EL (cell line): ENCODE results near the gene MT1M.

ENCODE experiments used
- DNase-seq: peaks from one replicate; pipeline ENCODE4 v3.0.0-alpha.2; 2016

MT1M gene

DNA sequence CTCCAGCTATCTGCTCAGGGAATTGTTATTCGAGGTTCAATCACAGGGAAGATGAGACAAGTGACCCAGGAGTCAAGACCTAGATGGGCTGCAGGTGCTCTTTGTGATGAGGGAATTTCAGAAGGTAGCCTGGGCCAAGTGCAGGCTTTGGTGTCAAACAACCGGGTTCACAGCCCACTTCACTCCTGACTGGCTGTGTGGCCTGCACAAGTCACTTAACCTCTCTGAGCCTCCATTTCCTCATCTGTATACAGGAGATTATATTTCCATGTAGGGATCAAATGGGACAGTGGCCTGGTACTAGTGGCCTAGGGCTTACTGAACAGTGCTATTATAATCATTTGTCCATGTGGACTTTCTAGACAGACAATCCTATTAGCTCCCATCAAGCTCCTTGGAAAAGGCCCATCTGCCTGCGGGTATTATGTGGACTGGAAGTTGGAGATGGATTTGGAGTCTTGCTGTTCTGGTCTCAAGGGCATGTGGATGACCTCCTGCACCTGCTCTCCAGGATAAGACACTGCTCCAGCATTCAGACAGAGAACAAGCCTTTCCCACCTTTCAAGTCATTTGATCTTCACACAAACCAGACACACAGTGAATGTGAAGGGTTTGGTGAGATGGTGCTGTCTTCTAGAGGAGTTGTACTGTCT lies 46.7 kb downstream of the MT1M start:
- DNase-seq, result no peak

GRCh38 chr16:56679818-56680217 lies 47.4 kb downstream of the MT1M start:
- no peak for DNase-seq

DNA sequence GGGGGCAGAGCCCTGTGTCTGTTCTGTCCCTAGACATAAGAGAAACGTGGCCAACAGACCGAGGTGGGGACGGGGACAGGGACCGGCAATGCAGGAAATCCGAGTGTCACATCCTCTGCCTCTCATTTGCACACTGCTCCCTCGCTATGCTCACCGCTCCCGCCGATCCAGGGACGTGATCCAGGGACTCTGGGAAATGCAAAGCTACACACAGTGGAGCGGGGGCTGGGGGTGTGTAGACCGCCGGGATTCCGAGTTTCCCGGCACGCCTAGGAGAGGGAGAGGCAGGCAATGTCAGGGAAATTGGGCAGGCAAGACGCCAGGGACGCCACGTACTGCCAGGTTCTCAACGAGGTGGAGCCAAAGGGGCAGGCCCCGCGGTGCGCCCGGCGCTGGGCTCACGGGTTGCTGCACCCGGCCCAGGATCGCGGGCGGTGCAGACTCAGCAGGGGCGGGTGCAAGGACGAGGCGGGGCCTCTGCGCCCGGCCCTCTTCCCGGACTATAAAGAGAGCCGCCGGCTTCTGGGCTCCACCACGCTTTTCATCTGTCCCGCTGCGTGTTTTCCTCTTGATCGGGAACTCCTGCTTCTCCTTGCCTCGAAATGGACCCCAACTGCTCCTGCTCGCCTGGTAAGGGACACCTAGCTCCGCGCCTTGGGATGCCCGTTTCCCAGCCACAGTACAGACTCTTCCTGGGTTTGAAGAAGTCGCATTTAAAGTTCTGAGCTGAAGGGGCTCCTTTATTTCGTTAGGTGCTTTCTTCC lies 49.7 kb downstream of the MT1M start, which contains the start of gene MT1X:
TSS of gene MT1X (plus strand) at position 532 of the 764 bp plus-strand sequence. CDS start at position 603, 71 bp downstream.
- peak; percentile 90 for DNase-seq

DNA sequence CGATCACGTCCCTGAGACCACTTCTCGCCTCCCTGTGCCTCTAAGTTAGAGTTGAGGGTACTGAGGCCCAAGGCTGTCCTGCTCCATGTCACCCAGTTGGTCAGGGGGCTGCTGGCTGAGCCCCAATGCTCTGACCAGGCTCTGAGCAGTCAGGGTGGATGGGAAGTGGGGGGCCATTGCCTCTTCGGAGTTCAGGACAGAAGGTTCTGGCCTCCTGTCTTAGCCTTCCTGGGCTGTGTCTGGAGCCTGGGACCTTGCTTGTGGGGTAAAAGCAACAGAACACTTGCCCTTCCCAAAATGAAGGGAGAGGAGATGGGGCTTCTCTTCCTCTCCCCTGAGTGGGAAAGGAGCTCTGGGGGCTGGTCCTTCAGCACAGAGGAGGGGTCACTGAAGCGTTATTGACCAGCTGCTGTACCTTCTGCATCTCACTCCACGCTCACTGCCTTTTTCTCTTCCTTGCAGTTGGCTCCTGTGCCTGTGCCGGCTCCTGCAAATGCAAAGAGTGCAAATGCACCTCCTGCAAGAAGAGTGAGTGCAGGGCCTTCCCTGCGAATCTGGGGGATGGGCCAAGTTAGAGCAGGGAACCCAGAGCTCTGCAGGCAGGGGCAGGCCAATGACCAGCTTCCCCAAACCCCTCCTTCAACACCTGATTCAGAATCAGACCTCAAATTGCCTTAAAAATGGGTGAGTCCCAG lies 50.4 kb downstream of the MT1M start:
- DNase-seq, result no peak
